Left renal cortex interstitium (tissue), 4 donors: Measurements from ENCODE around the gene METTL26. TPM values are rescaled to one million over a fixed set of nuclear protein-coding genes. Genes with fewer than 3 reads are reported as not detected.

Experiments
- DNase-seq, 4 donors: peaks; one replicate each; pipeline ENCODE4 v3.0.0-alpha.2; 2013; ENCODE audit warnings: low read depth in 4 of 4, low spot score in 2 of 4, missing footprints in 1 of 4
- polyA plus RNA-seq, 4 donors: library from polyadenylated mRNA; unstranded; fragments of 120-200 nt; gene quantifications; one replicate each; pipeline ENCODE4 v1.2.1, GENCODE V29; 2013; ENCODE audit not compliant: insufficient read length in 4 of 4

Gene METTL26
- polyA plus RNA-seq, 4 donors = 40.1 to 81.6 (median 60.1) TPM

DNA sequence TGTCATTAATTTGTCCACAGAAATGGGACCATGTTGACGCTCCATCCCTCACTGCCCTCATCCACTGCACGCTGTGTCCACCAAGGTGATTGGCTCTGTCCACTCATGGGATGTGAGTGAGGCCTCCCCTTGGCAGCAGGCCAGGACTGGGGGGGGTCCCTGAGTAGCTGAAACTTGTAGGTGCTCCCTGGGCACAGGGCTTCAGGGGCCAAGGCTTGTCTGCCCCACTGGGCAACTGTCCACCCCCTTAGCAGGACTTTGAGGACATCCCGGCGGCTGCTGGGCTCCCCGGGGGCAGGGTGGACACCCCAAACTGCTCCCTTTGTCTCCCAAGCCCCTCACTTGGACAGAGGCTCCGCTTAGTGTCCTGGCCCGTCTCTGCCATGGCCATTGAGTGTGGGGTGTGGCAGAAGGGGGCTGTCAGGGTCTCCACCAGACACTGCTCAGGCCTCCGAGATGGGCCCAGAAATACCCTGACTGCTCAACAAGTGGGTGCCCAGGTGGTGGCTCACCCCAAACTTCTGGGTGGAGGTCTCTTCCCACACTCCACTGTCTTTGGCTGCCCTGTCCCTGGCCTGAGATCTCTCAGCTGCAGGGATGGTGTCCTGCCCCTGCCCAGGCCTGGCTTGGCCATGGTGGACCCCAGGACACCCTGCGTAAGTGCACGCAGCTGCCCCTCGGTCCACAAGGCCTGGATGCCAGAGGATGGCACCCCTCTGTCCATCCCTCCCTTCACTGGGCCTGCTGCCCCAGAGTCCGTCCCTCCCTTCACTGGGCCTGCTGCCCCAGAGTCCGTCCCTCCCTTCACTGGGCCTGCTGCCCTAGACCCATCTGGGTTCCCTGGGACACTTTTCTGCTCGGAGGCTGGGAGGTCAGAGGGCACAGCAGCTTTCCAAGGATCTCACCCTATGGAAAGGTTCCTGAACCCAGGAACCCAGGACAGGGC is 49.2 kb downstream of the METTL26 start:
- no peak for DNase-seq

DNA sequence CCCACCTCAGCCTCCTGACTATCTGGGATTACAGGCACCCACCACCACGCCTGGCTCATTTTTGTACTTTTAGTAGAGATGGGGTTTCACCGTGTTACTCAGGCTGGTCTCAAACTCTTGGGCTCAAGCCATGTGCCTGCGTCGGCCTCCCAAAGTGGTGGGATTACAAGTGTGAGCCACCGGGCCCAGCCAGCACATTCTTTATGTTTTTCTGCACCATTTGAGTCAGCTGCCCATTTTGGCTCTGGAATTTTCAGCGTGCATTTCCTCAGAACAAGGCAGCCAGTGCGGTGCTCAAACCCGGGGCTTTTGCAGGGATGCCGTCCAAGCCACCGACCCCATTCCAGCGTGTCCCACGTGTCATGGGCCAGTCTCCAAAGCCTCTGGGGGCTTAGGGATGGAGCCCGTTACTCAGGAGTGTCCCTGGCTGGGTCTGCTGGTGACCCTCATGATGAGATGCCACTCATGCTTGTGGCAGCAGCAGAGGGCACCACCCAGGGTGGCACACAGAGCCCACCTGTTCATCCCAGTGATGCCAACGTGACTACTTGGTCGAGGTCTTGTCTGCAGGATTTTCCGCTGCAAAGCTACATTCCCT is 50.0 kb downstream of the METTL26 start:
- no peak for DNase-seq

DNA sequence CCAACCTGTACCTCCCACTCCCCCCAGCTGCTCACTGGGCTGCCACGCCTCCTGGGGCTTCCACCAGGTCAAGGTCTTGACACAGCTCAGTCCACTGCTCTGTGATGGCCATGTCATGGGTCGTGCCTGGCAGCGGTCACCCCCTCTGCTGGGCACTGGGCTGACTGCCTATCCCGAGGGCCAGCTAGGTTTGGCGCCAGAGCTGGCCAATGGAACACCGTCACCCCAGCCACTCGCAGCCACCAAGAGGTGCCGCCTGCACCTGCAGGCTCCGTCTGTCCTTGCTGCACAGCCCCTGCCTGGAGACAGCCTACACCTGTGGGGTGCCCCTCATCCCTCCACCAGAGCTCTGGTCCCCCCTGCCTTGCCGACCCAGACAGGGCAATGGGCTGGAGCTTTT is 50.8 kb downstream of the METTL26 start:
- DNase-seq = no peak

Other genes starting within 250 kb of the METTL26 start
- gene NME4, start 239.1 kb downstream of the METTL26 start, polyA plus RNA-seq = 100 to 1,000 TPM; 102 to 159 (median 136) TPM
- 10 to 100 TPM; 28.1 to 42.0 (median 31.9) TPM for gene DECR2, start 234.4 kb downstream of the METTL26 start, polyA plus RNA-seq
- gene RAB11FIP3, start 210.7 kb downstream of the METTL26 start, polyA plus RNA-seq = 100 to 1,000 TPM in 2 of 4 donors, 10 to 100 TPM in 2; 72.9 to 144 (median 109) TPM
- gene CAPN15, start 108.6 kb downstream of the METTL26 start, polyA plus RNA-seq = 10 to 100 TPM; 20.0 to 40.2 (median 32.6) TPM
- gene PRR35, start 75.9 kb downstream of the METTL26 start, polyA plus RNA-seq = 10 to 100 TPM in 3 of 4 donors, 1 to 10 TPM in 1; 8.2 to 20.3 (median 16.6) TPM
- gene NHLRC4, start 69.3 kb downstream of the METTL26 start, polyA plus RNA-seq = 10 to 100 TPM in 1 of 4 donors, 1 to 10 TPM in 3; 7.3 to 13.7 (median 8.3) TPM
- gene PIGQ, start 66.3 kb downstream of the METTL26 start, polyA plus RNA-seq = 10 to 100 TPM; 44.9 to 92.7 (median 76.9) TPM
- 10 to 100 TPM; 15.4 to 32.2 (median 24.8) TPM for gene RAB40C, start 46.2 kb downstream of the METTL26 start, polyA plus RNA-seq
- 1 to 10 TPM in 3 of 4 donors, under 1 TPM in 1; 0.83 to 3.7 (median 2.3) TPM for gene WFIKKN1, start 5.3 kb downstream of the METTL26 start, polyA plus RNA-seq
- gene MCRIP2, start 5.5 kb upstream of the METTL26 start, polyA plus RNA-seq = 10 to 100 TPM; 13.6 to 30.9 (median 25.1) TPM
- 10 to 100 TPM; 23.5 to 76.1 (median 52.9) TPM for gene WDR90, start 13.1 kb upstream of the METTL26 start, polyA plus RNA-seq
- 100 to 1,000 TPM in 1 of 4 donors, 10 to 100 TPM in 3; 53.4 to 131 (median 95.7) TPM for gene RHOT2, start 31.8 kb upstream of the METTL26 start, polyA plus RNA-seq
- 1 to 10 TPM; 1.1 to 3.4 (median 1.7) TPM for gene RHBDL1, start 39.4 kb upstream of the METTL26 start, polyA plus RNA-seq
- gene STUB1, start 44.1 kb upstream of the METTL26 start, polyA plus RNA-seq = 100 to 1,000 TPM; 110 to 187 (median 117) TPM
- gene JMJD8, start 48.0 kb upstream of the METTL26 start, polyA plus RNA-seq = 10 to 100 TPM; 55.7 to 85.7 (median 69.2) TPM
- 10 to 100 TPM in 3 of 4 donors, 1 to 10 TPM in 1; 9.1 to 18.3 (median 13.1) TPM for gene WDR24, start 54.1 kb upstream of the METTL26 start, polyA plus RNA-seq
- gene FBXL16, start 69.5 kb upstream of the METTL26 start, polyA plus RNA-seq = 1 to 10 TPM in 2 of 4 donors, under 1 TPM in 2; 0.69 to 1.7 (median 1.2) TPM
- 10 to 100 TPM in 2 of 4 donors, 1 to 10 TPM in 2; 4.7 to 14.0 (median 11.8) TPM for gene METRN, start 78.8 kb upstream of the METTL26 start, polyA plus RNA-seq
- gene ANTKMT, start 84.8 kb upstream of the METTL26 start, polyA plus RNA-seq = 10 to 100 TPM; 11.3 to 32.8 (median 21.2) TPM
- gene CCDC78, start 90.1 kb upstream of the METTL26 start, polyA plus RNA-seq = 1 to 10 TPM; 1.1 to 4.3 (median 3.4) TPM
- 1 to 10 TPM; 1.9 to 7.7 (median 7.3) TPM for gene HAGHL, start 90.8 kb upstream of the METTL26 start, polyA plus RNA-seq
- 10 to 100 TPM; 21.7 to 32.2 (median 27.6) TPM for gene CIAO3, start 104.7 kb upstream of the METTL26 start, polyA plus RNA-seq
- 10 to 100 TPM; 11.6 to 26.2 (median 20.2) TPM for gene MSLN, start 124.4 kb upstream of the METTL26 start, polyA plus RNA-seq
- 10 to 100 TPM in 3 of 4 donors, 1 to 10 TPM in 1; 9.7 to 18.5 (median 16.5) TPM for gene RPUSD1, start 152.1 kb upstream of the METTL26 start, polyA plus RNA-seq
- gene CHTF18, start 152.3 kb upstream of the METTL26 start, polyA plus RNA-seq = 10 to 100 TPM; 16.0 to 47.6 (median 28.0) TPM
- under 1 TPM in 3 of 4 donors, not detected in 1; 0.17 to 0.49 (median 0.27) TPM for gene GNG13, start 164.4 kb upstream of the METTL26 start, polyA plus RNA-seq